HG03159 (cell line): Measurements from ENCODE around the gene USP6NL.
"Not testable (repeated sequence)": the region's sequence is repeated elsewhere in the genome, so short reads cannot be mapped to it uniquely, and the experiment has no call there.

Experiments used
- ATAC-seq: cut with Tn5 transposase; IDR thresholded peaks from one replicate; pipeline ENCODE4 v1.9.1; 2021; ENCODE audit warnings: mild to moderate bottlenecking, moderate library complexity; ENCODE audit not compliant: unreplicated experiment

USP6NL gene

GRCh38 chr10:11448545-11449244 lies 162.8 kb downstream of the USP6NL start:
- peak; percentile 89 for ATAC-seq

- peak; percentile 54 for ATAC-seq
Measured at GRCh38 chr10:11448190-11448544, 163.3 kb downstream of the USP6NL start.

DNA sequence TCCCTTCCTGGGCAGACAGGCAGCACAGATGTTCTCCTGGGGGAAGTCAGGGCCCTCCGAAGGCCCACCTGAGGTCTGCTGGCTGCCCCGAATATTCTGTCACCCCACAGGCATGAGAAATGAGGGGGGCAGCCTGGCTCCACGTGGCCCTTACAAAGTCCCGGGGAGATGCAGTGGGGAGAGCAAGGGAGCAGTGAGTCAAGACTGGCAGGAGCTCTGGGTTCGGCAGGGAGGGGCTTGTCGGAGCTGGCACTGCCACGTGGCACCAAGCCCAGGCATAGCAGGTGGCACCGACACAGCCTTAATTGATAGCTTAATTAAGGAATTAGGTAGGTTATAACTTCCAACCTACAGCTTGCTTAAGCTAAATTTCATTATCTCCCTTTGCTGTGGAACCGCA lies 163.9 kb downstream of the USP6NL start:
- no peak for ATAC-seq

- no peak for ATAC-seq
Measured at GRCh38 chr10:11446864-11447263, 164.6 kb downstream of the USP6NL start.

DNA sequence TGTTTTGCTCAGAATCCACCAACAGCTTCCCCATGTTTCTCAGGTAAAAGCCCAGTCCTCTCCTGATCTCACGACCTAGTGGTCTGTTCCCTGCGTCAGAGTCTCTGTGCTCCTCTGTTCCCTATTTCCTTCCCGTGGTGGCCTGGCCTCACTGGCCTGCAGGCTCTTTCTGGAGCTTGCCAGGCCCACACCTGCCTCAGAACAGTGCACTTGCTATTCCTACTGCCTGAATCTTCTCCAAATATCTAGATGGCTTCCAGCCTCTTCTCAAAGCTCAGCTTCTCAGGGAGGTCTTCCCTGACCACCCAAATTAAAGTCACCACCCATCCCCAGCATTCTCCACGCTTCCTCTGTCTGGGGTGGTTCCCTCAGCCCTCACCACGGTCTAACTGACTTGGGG lies 165.3 kb downstream of the USP6NL start:
- no peak for ATAC-seq

DNA sequence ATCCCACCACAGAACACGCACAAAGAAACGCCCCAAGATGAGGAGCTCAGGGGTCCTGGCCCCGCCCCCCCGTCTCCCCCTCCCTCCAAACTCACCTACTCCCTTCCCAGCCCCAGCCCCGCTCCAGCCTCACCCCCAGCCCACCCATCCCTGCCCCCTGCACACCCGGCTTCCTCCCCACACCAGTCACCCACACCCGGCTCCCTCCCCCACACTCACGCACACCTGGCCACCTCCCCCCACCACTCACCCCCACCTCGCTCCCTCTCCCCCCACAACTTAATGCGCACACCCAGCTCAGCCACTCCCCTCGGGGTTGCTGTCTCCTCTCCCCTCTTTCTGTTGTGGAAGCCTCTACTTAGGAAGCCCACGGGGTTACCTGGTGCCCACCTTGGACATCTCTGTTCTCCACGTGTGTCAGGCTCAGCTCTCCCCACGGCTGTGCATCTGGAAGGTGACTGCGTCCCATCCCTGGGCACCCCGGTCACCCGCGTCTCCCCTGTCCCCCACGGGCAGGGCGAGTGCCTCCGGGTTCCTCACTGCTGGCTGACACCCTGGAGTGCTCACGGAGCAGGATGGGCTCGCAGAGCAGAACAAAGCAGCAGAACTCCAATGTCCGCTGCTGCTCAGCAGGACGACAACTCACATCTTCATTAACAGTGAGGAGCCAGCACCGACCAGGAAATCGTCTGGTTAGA lies 166.8 kb downstream of the USP6NL start:
- no peak for ATAC-seq

- ATAC-seq = no peak
Measured at GRCh38 chr10:11444155-11444530, 167.3 kb downstream of the USP6NL start.

DNA sequence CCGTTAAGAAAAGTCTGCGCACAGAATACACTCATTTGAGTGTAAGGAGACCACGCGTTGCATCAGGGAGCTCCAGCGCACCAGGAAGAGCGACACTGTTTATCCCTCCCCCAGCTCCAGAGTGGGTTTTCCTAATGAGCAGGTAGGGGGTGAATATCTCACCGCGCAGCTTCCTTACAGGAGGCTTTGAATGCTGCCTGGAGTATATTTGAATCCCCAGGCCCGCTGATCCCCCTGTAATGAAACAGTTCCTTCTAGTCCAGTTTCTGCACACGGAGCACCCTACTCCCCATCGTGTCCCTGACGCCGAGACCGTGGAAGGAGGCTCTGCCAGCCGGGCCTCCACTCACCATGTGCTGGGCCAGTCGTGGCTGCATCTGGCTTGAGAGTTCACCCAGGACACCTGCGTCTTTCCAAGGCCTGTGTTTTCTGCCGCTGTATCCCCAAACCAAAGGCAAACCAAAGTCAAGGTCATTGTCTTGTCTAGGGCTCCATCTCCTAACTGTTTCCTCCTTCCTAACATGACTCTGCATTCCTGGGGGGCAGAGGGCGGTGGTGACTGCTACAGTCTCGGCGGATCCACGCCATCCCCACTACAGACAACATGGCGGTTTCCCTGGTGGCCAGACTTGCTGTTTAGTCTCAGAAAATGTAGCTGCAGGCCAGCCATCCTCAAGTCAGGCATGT lies 167.8 kb downstream of the USP6NL start:
- no peak for ATAC-seq

- ATAC-seq = no peak
Measured at GRCh38 chr10:11442001-11442773, 169.3 kb downstream of the USP6NL start.

DNA sequence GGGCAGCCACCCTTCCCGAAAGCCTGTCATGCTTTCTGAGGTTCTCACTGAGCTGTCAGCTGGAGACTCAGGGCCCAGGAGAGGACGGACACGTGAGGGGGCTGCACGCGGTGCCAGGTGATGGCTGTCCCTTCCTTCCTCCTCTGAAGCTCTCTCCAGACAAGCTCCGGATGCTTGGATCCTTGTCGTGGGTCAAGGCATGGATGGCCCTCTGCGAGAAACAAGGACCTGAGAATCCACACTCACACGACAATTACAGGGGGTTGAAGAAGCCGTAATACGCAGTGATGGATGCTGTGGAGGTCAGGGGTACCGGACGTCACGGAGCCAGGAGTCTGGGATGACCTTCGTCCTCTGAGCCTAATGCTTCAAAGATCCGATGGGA lies 170.3 kb downstream of the USP6NL start:
- no peak for ATAC-seq

- ATAC-seq = peak; percentile 47
Measured at GRCh38 chr10:11440250-11441150, 170.9 kb downstream of the USP6NL start.

- no peak for ATAC-seq
Measured at GRCh38 chr10:11439523-11440053, 171.9 kb downstream of the USP6NL start.

- no peak for ATAC-seq
Measured at GRCh38 chr10:11437391-11438142, 173.9 kb downstream of the USP6NL start.

- ATAC-seq = not testable (repeated sequence)
Measured at GRCh38 chr10:11436445-11436844, 175.0 kb downstream of the USP6NL start.

DNA sequence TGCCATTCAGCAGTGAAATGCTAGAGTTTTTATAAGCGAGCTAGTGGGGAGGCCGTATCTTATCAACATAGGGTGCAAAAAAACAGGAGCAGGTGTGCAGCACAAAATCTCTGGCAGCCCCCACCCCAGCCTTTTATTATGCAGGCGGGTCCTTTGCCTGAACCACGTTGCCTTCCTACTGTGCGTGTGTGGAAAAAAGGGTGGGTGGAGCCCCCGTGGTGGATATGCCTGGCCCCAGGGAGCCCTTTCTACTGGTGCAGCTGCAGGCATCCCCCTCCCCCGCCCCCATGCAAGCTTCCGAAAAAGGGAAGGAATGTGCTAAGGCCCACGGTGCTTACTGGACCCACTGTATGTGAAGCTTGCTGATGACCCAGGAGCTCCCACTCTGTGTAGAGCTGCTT lies 175.9 kb downstream of the USP6NL start:
- ATAC-seq = no peak

GRCh38 chr10:11434324-11434723 lies 177.1 kb downstream of the USP6NL start:
- no peak for ATAC-seq

GRCh38 chr10:11433657-11434056 lies 177.8 kb downstream of the USP6NL start:
- no peak for ATAC-seq

DNA sequence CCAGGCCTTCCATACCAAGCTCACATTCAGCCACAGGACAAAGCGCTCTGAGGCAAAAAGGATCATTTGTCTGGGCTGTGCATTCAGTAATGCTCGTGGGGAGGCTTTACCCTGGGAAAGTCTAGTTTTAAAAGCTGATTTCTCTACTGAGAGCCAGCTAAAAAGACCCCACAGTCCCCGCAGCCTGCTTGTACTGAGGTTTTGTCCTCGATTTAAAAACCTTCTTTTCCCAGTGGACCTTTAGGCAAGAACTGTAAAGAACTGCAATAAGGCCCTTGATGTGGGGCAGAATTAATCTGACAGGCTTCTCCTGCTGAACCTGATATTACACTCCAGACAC lies 180.3 kb downstream of the USP6NL start:
- ATAC-seq = no peak

DNA sequence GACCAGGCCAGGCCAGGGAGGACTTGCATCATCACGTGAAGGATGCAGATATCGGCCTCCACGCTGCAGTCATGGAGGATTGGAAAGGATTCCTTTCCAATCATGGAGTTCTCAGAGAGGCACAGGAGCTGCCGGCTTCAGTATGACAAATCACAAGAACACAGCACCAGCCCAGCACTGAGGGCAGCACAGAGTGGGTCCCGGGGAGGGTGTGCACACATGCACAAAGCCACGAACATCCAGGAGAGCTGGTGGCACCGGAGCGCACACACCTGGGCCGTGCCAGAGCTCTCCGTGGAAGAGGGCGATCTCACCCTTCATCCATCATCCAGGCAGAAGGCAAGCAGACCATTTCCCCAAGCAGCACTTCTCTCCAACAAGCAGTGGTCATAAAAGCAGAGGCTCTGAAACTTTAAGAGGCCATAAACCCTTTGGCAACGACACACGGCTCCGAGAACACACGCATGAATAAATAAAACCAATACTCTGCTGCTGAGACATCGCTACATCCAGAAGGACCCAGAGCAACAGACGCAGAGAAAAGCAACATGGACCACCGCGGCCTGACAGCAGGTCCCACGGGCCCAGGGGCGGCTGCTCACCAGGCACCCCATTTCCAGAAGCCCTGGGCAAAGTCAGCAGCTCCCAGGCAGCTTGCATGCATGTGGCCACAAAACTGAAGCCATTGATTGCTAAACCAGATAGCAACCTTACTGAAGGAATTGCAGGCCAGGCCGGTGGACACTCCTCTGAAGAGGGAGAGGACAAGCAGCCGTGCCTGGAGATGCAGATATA lies 180.8 kb downstream of the USP6NL start:
- no peak for ATAC-seq
